Activated naive CD4-positive, alpha-beta T cell treated with anti-CD3 and anti-CD28 coated beads, Interleukin-2, amount 50 U/mL, for 16 hours (primary cell): ENCODE results near the gene C11orf21.

Experiments
- DNase-seq: peaks from one replicate; pipeline ENCODE4 v3.0.0-alpha.2; 2020

C11orf21 gene

DNA sequence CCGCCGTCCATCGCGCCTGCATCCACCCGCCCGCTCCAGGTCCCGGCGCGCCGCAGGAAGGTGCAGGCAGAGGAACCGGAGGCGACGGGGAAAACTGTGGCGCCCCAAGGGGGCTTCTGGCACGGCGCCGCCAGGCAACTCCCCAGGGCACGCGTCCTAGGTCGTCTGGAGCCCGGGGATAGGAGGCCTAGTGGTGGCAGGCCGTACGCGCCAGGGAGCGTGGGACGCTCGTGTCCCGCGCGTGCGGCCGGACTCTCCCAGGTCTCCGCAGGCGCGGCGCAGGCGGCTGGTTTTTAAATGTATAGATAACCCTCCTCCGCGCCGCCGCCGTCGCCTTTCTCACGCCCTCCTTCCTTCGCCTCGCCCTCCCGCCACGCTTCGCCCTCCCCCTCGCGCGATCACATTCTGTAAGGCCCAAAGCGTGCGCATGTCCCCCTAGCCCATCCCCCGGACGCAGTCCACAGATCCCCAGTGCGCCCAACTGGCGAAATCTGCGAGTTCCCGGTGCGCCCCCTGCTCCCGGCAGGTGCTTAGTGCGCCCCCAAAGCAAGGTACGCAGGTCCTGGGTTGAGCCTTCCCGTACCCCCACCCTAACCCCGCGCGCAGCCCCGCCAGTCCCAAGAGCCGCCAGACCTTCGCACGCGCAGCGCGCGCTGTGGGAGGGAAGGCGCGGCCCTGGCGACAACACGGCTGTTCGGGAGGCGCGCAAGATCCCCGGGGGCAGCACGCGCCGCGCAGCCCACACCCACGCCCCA, 31.2 kb downstream of the C11orf21 start, which contains the start of gene ASCL2:
TSS of gene ASCL2 (minus strand) at position 267 of the 755 bp plus-strand sequence. CDS start at position 11, 256 bp downstream.
- DNase-seq, result no peak

DNA sequence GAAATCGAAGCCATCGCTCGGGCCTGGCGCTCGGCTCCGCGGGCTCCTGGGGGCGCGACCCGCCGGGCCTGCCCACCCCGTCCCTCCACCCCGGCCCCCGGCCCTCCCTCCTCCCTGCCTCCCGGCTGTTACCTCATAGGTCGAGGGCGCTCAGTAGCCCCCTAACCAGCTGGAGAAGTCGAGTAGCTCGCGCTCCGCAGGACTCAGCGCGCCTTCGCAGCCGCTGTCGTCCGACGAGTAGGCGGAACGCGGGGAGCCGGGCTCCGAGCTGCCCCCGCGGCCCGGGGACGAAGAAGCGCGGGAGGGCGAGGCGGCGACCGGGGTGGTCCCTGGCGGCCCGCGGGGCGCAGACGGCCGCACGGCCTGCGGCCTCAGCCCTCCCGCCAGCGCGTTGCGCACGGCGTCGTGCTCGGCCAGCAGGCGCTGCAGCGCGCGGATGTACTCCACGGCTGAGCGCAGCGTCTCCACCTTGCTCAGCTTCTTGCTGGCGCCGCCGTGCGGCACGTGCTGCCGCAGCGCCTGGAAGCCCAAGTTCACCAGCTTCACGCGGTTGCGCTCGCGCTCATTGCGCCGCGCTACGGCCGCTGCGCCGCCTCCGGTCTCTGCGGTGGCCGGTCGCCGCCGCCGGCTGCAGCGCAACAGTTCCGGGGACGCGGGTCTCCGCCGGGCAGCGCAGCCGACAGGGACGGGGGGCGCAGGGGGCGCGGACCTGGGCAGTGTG, 32.0 kb downstream of the C11orf21 start:
- DNase-seq, result peak; percentile 60

DNA sequence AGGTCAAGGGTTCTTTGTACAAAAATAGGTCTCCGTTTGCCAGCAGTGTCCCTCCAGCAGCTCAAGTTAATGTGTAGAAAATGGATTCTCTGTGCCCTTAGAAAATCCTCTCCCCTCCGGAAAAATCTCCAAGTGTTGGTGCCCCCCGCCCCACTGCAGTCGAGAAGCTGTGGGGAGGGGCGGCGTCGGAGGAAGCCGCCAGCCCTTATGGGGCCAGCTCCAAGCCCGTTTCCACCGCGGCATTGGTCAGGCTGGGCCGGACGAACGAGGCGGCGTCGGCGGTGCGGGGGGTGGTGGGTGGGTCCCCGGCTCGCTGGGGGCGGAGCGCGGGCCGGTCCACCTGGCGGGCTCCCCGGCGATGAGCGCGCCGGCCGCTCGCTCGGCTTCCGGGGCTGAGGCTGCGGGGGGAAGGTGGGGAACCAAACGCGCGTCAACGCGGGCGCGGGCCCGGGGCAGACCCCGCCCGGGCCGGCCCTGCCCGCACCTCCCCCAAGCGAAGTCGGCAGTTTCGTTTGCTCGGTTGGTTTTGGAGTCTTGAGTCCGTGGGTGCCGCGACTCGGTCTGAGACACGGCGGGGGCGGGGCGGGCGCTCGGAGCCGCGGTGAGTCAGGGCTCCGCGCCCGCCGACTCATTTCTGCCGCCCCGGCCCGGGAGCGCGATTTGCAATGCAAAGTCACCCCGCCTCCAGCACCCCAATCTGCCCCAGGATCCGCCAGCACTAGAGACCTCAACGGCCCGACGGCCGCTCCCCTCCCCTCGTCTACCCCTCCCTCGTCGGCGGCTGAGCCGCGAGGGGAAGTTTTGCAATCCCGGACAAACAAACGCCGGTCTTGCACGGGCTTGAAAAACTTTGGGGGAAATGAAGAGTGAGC, 32.8 kb downstream of the C11orf21 start:
- DNase-seq, result peak; percentile 90

DNA sequence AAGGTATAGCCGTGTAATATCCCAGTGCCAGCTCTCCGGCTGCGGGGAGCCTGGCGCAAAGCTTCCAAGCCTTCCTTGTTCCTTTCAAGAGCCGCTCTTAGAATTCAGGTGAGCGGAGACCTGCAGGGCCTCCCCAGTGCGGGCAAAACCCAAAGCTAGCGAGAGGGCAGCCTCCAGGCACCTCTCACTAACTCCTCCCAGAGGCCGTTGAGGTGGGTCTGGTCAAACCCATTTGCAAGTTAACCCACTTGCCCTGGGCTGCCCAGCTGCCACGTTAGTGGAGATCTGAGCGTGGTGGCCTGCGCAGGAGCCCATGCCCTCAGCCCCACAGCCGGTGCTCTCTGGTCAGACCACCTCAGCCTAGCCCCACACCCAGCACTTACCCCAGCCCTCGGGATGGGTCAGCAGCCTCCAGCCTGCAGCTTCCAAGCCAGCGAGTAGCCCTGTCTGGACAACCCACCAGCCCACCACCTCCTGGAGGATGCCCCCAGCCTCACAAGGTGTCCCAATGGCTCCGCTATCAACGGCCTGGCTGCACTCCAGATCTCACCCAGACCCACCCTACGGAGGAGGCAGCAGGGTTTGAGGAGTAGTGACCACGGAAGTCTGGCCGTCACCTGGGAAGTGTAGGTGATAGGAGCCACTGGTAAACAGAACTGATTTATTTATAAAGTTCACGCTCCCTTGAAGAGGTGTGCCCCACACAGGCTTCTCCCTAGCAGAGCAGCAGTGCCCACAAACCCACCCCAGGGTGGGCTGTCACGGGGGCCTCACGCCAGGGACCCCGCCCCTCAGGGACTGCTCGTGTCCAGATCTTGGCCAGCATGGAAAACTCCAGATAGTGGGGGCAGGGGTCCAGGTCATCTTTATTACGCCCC, 33.6 kb downstream of the C11orf21 start:
- no peak for DNase-seq

DNA sequence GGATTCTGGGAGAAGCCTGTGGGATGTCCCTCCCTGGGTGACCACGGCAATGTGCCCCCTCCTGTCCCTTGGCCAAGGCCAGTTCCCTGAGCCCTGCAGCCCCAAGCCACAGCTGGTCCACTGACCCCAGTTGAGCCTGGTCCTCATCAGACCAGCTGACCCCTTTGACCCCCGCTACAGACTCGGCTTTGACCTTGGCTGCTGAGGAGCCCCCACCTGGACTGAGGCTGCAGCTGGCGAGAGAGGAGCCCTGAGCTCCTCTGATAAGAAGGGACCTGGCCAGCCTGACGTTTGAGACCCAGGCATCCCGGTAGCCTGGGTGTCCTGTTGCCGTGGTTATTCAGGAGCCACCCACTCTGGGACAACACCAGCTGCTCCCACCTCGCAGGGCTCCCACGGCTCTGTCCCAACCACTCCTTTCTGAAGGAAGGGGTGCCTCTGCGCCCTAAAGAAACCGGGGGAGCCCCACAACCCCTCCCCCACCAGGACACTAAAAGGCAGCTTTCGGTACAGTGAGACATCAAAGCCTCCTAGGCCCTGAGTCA, 34.3 kb downstream of the C11orf21 start:
- no peak for DNase-seq

DNA sequence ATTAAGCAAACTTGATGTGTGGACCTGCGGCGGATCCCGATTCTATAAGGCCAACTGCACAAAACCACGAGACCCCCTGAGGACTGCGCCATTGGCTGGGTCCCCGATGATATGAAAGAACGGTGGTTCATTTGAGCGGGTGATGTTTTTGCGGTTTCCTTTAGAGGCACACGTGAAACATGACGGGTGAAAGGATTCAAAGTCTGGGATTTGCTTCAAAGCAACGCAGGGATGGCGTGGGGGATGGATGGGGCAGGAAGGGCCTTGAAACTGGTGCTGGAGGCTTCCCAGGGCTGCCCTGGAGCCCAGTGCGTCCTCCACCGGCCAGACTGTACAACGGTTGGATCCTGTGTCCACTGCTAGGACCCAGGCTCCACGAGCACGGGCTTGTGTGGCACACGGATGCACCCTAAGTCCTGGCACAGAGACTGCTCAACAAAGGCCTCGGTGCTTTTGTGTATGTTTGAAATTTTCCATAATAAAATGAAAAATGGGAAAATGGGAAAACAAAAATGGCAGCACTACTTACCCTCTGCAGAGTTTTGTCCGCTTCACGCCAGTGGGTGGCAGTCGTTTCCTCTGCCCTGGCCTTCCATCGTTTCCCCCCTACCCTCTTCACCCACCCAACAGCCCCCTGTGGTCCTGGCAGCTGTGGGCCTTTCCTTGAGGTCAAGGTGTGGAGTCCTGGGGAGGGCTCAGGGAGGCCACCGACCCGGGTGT, 35.0 kb downstream of the C11orf21 start:
- no peak for DNase-seq

DNA sequence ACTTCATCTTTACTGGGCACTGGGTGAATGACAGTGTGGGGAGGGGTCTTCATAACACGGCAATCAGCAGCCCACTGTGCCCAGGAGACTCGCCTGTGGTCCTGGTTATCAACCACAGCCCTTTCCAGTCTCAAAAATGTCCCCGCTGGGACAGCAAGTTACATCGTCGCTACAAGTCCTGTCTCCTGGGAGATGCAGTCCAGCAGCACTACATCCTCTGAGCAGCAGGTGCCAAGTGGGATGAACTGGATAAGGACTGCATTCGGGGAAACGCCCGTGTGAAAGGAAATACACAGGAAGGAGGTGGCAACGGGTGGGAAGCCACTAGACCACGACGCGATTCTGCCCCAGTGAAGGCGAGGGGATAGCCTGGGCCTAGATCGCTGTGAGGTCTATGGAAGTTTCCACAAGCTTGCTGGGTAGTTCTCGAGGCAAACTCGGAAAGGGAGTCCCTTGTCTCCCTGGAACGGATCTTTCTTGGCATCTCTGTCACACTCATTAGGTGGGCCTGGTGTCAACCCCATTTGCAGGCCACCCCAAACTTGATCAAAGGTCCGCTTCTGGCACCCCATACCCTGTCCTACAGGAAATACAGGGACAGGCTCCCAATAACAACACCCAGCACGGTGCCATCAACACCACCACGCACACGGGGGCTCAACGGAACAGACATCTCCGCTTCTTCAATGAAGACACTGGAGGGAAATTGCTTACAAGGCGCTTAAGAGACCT, 35.7 kb downstream of the C11orf21 start:
- DNase-seq, result no peak

DNA sequence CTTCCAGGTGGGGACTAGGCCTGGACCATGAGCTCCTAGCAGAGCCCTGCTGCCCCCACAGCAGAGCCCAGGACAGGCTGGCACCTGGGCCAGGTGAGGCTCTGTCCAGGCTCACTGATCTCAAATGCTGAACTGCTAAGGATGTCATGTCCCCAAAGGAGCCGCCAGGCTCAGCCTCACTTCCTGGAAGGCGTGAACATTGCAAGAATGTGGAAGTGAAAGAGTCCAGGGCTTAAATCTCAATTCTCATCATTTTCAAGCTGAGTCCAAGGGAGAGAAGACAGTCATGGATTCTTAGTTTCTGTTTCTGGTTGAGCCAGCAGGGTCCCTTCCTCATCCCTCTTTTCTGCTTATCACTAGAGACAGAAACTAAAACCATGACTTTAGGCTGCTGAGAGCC, 36.3 kb downstream of the C11orf21 start:
- DNase-seq, result no peak

DNA sequence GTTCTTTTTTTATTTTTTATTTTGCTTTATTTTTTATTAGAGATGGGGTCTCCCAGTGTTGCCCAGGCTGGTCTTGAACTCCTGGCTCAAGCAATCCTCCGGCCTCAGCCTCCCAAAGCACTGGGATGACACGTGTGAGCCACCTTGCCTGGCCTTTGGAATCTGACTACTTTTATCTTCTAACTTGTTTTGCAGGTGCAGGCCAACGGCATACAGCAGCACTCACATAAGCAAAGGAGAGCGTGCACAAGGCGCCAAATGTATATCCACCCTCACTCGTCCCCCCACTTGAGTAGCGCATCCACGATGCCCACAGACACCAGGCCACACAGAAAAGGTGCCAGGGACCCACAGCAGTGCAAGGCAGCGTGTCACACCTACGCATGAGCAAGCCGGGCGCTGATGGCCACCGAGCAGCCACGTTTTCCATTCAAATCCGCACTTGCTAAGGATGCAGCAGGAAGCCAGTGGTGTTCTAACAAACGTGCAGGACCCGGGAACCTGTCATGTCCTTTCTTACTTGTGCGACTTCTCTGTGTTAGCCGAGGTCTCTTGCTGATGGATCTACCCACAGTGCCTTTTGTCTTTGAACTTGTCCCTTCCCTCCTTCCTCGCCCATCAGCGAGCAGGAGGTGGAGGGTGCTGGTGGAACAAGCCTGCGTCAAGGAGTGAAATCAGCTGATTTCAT, 37.2 kb downstream of the C11orf21 start:
- no peak for DNase-seq

DNA sequence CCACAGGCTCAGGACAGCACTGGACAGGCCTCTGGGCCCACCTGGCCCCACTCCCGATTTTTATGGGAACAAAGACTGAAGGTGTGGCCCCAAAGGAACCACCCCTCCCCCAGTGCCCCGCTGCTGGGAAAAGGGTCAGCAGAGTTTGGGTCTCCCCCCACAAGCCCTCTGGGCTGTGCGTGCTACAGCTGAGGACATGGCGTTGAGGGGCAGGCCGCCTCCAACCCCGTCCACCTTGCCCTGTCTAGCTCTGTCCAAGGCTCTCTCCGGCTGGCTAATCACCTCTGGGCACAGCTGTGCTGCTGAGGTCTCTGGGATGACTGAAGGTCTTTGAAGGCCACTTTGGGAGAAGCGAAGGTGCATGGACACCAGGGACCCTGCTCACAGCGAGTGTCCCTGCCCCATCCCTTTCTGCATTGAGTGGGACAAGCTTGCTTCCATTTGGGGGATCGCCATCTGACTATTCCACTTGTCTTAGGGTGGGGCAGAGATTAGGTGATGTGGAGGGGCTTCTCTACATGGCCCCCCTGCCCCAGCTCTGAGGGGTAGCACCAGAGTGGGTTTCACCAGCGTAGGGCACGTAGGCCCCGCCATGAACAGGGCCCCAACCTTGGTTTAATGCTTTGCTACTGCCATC, 37.9 kb downstream of the C11orf21 start:
- DNase-seq, result no peak

DNA sequence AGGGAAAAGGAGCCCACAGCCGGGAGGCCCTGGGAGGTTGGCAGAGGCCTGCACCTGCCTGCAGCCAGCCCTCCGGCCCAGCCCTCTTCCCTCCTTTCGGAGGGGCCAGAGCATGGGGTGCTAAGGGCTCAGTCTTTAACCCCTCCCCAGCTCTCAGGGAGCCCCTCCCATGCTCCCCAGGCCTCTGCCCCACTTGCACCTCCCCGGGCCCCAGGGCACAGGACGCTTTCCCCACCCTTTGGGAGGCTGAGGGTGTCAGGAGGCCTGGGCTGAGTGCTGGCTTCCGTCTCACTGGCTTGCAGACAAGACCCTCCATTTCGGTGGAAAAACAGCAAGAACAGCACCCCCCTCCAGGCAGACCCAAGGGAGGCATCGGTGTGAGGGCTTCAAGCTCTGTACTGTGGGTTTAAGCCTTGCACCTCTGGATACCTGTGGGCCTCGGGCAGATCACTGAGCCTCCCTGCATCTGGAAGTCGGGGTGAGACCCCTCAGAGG, 38.6 kb downstream of the C11orf21 start:
- no peak for DNase-seq

DNA sequence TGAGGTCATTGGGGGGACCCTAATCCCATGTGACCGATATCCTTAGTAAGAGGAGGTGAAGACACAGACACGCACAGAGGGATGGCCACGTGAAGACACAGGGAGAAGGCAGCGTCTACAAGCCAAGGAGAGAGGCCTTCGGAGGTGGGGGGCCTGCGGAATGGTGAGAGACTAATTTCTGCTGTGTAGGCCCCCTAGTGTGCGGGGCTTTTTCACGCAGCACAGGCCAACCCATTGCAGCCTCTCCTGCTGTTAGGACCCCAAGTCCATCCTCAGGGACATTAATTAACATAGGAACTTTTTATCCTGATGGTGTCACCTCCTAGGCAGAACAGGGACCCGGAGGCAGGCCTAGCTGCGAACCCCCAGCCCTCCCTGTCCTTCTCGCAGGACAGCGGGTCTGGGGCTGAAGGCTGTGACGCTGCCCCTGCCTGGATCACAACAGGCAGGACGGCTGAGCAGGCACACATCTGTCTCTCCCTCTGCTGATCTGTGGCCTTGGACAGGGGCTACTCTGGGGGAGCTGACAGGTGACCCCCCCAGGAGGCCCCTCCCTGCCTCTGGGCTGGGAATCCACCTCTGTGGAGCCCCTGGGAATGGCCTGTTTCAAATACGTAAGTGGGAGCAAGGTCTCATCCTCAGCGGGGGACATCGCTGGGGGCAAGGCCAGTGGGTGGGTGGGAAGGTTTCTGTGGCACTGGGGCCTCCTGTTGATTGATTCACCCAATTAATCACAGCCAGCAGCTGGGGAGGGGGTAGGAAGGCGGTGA, 39.2 kb downstream of the C11orf21 start:
- DNase-seq, result no peak

DNA sequence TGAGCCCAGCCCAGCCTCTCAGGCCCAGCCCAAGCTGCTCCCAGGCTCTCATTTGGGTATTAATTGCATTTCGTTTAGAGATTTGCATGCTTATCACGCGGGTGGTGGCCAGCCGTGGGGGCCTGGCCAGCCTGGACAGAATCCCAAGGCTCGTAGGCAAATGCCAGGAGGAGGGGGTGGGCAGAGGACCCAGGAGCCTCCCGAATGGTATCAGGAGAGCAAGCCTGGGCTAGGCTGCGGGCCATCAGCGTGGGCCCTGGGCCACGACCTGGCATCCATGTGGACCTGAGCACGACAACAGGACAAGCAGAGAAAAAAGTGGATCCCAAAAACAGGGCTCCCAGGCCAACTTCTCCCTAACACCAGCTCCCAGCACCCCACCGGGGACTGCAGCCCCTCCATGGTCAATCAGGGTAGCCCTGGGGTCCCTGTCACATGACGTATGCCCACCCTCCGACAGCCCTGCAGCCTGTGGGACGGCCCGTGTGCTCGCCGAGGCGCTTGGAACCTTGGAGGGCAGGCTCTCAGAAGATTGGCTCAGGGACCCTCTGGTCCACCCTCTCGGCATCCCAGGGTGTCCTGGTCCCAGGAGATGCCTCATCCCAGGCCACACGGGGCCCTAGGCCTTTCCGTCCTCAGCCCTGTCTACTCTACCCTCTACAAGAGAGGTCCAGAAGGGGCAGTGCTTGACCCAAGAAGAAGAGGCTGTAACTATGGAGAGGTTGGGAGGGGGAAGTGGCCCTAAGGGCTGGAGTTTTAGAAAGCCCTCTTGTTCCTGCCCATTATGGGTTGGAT, 40.1 kb downstream of the C11orf21 start:
- DNase-seq, result no peak

DNA sequence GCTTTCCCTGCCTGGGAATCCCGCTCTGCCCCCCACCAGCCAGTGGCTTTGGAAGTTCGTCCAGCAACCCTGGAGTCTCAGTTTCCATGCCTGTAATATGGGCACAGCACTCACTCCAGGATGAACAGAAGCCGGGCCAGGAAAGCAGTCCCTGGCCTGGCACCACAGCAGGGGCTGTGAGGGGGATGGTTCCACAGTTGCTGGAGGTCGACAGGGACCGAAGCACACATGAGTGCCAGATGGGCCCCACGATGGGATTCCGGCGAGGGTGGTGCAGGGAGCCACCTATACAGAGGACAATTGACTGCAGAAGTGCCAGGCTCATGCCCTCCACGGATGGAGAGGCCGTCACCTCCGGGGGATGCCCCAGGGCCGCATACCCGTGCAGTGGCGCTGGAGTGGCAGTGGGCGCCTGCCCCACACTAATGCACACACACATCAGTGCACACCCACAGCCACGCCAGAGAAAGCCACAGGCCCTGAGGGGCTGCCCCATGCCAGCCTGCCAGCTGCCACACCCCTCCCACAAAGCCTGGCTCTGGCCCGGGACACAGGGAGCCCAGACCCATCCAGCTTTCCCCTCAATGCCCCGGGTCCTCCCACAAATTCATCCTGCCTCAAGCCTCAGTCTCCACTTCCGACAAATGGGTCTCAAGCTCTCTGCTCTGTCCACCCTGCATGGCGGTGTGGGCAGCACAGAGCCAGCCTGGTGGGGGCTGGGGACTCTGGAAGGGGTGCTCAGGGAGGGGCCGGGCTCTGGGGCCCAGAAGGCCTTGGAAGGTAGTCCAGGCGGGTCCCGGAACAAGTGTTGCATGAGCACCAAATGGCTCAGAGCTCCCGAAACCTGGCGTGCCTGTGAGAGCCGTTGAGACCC, 41.0 kb downstream of the C11orf21 start:
- DNase-seq, result no peak

DNA sequence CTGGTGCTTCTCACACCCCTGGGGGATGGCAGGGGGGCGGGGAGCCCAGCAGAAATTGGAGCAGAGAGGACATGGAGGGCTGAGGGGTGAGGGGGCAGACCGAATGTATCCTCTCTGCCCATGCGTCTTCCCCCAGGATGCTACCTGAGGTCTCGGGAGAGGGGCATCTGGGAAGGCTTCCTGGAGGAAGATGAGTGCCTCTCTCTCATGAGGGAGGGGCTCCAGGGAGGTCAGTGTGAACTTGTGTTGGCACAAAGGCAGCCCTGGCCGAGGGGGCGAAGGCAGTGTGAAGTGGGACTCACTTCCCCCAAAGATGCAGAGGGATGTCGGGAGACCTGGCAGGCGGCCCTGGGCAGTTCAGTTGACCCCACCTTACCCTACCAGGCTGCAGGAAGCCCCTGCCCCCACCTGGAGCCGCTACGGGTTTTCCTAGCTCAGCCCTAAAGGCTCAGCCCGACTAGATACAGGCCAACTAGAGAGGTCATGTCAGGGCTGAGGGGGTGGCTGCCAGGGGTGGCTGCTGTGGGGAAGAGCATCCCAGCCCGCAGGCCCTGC, 41.7 kb downstream of the C11orf21 start:
- no peak for DNase-seq

DNA sequence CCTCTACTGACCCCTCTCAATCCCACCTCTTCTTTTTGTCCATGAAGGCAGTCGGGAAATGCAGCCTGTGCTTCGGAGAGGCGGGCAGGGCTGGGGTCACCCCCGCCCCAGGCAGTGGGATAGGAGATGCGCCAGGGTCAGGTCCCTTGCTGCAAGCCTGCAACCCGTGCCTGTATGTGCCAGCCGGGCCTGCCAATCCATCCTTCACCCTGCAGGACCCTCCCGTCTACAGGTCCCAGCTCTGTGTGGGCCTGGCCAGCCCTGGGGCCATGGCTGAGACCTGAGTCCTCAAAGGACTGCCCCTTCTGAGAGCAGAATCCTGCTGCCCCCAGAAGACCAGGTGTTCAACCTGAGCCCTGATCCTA, 42.3 kb downstream of the C11orf21 start:
- no peak for DNase-seq
